GM18499 (cell line): ENCODE data around the gene NT5DC2.
"Not testable (repeated sequence)": the region's sequence is repeated elsewhere in the genome, so short reads cannot be mapped to it uniquely, and the experiment has no call there.

ENCODE experiments used
- ATAC-seq: cut with Tn5 transposase; IDR thresholded peaks from one replicate; pipeline ENCODE4 v1.9.1; 2021; ENCODE audit warnings: moderate number of reproducible peaks; ENCODE audit not compliant: insufficient read depth, unreplicated experiment

NT5DC2 gene

DNA sequence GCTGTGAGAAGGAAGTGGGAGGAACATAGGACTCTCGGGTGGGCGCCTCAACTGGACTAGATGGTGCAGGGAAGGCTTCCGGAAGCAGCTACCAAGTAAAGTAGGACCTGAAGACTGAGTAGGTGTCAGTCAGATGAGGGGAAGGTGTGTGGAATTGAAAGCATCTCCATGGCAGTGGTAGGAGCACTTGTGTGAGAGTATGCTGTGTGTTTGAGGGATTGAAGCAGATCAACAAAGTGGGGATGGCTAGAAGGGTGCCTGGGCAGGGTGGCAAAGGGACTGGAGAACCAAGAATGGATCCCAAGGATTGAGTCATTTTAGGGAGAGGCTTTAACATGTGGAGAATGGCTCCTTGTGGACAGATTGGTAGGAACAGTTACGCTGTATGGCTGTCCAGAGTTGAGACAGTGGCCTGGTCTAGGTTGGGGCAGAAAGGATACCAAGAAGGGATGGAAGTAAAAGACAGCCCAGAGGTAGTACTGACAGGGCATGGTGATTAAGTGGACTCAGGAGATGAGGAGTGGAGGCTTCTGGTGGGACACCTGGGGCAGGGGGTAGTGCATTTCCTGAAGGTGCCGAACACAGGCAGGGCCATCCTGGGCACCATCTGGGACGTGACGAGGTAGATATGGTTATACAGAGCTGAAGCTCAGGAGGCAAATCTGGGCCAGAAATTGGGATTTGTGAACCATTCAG lies 4.2 kb upstream of the NT5DC2 start:
- no peak for ATAC-seq

DNA sequence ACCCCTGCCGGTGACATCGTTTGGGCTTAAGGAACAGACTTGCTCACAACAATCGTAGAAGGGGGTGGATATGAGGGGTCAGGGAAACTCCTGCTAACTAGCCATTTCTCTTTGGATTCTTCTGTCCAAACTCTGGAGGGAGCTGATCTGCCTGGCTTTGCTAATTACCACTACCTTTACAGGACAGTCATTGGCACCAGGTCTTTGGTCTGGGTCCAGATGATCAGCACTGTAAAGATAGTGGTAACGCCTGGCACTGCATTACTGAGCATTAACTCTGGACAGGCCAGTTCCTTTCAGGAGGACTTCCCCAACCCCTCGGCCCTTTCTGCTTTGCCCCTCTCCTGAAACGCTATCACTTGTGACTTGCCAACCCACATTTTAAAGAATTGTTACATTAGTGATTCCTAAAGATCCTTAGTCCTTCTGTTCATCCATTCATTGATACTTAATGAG lies 3.5 kb upstream of the NT5DC2 start:
- ATAC-seq = no peak

DNA sequence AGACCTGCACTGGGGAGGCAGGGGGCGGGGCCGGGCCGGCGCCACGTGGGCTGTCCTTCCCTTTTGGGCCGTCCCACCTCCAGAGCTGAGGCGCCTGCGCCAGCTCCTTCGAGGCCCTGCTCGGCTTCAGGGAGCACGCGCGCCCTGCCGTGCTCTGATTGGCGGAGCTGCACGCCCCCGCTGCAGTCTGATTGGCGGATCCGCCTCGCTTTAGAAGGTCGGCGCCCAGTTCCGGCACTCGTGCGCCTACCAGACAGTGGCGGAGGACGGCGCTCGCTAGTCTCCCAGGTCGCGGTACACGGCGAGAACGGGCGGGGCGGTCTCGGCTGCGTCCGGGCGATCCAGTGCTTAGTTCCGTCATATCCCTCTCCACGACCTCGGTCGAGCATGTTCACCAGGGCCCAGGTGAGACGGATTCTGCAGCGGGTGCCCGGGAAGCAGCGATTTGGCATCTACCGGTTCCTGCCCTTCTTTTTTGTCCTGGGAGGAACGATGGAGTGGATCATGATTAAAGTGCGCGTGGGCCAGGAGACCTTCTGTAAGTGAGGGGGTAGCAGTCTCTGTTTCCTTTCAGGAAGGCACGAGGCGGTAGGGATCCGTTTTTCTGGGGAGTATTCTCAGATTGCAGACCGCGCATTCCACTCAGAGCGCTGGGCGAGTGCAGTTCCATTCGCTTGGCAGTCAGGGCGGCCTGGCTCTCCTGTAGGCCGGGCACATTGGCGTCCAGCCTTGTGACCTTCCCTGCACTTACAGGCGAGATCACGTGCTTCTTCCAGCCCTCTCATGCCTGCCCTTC lies 2.9 kb upstream of the NT5DC2 start, which contains the start of gene UQCC5:
Gene UQCC5 (plus strand): TSS at position 237 of the 796 bp plus-strand sequence. CDS start 151 bp downstream, at position 388.
- ATAC-seq = peak; percentile 84

DNA sequence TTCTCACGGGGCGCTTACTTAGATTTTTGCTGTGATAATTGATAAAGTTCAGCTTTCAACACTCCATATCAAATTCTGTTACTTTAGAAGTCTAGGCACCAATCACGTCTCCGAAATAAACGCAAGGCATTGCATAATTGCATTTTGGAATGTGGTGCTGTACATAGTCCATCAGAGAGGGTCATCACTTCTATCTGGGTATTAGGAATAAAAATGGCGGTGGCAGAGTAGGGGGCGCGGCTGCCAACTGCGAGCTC lies 2.4 kb upstream of the NT5DC2 start:
- no peak for ATAC-seq

DNA sequence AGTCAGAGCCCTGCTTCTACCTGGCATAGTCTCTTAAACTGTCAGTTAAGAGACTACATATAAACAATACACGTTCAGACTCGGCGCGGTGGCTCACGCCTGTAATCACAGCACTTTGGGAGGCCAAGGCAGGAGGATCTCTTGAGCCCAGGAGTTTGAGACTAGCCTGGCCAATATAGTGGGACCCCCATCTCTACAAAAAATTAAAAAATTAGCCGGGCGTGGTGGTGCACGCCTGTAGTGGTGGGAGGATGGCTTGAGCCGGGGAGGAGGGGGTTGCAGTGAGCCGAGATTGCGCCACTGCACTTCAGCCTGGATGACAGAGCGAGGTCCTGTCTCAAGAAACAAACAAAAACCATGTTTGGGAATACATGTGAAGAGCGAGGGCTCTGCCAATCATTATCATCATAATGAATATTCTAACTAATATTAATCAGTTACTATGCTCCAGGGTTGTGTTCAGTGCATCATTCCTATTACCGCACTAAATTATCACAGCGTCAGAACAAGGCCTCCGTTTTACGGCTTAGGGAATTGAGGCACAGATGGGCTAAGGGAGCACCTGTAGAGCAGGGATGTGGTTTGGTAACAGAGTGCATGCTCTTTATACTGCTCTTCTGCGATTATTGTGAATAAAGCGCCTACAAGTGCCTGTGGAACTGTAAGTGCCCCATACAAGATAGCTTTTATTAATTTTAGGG lies 1.9 kb upstream of the NT5DC2 start:
- no peak for ATAC-seq

DNA sequence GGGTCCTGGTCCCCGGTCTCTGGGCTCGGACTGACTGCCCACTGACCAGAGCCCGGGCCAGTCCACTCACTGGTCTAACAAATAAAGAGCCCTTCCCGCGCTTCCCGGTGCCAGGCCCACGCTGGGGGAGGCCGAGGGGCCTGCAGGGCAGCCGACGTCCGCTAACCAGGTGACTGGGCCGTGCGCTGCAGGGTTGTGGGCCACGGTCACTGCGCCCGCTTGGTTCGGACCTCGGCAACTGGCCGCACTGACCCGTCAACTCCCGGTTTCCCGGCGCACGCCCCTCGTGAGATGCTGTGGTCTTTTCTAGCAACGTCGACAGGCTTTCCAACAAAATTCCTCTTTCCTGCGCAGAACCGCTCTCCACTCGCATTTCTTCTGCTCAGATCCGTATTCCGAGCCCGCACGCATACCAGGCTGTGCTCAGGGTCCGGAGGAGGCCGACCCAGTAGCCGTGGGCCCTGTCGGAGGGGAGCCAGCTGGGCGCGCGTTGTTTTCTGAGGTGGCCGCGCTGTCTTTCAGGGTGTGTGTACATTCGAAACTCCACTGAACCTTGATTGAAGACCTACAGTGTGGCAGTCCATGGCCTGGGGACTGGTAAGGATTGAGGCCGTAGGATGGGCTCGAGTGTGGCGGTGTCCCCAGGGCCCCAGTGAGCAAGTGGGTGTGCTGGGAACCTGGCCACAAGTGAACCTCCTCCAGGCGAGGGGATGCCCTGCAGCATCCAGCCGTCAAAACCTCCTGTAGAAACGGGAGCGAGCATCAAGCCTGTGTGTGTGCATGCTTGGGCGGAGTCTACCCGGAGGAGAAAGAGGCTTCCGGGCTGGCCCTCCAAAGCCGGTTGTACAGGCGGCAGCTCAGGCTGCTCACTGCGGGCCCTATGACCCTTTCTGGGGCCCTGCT lies 875 bp upstream of the NT5DC2 start:
- ATAC-seq = no peak

DNA sequence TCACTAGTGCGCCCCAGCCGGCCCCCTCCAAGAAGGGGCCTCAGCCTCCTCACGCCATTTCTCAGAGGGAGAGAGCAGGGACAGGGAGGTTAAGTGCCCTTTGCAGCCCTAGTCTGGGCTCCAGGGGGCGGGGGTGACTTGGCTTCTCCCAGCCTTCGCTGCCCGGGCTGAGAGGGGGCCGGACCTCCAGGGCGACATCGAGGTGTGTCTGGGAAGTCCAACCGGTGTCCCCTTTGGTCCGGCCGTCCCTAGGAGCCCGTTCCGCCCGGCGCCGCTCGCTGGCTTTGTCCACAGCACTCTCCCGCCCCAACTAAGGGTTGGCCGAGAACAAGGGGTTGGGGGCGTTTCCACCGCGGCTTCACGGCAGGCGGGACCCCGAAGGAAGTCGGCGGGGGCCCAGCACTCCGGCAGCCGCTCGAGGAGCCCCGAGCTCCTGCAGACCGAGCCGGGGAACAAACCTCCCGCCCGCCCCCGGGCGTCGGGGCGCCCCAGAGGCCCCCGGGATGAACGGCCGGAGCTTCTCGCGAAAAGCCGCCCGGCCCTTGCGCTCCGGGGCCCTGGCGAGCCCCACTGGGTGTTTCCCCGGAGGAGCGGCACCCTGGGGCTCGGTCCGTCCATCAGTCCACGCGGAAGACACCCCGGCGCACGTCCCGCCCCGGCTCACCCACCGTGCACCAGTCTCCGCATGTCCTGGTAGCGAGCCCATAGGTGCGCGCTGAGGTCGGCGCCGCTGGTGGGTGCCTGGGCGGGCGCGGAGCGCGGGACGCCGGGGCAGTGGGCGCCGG lies 627 bp downstream of the NT5DC2 start:
- no peak for ATAC-seq

DNA sequence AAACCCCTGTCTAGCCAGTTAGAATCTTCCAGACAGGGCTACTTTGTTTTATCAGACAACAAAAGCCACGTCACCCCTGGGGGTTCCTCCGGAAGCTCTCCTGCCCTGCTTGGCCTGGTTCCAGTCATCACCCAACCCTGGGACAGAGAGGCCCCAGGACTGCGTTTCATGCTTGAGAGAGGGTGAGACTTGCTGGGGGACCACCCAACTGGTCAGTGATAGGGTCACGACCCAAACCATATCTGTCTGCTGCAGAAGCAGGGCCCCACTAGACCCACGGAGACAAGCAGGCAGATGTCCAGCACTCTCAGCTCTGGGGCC lies 1.2 kb downstream of the NT5DC2 start:
- no peak for ATAC-seq

DNA sequence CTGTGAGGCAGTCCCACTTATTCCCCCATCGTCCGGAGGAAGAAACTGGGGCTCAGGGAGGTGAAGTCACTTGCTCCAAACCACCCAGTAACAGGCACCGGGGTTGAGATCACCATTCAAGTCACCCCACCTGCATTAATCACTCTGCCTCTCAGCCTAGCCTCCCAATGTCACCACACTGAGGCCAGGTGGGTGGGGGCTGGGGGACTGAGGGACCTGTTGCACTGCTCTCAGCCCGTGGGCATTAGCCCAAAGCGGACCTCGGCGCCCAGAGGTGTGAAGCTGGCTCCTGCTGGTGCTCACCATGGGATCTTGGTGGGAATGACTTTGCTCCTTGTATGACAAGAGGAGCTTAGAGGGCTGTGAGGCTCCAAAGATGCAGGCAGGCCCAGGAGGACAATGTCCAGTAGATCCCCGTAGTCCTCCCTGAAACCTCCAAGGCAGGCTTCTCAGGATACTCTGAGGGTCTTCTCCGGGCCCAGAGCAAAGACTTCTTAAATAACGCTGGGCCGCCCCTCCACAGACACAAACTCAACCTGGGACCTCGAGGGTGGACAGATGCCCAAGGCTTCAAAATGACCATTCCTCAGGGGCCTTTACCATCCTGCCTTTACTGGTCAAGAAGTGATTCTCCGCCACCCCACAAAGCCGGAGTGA lies 1.7 kb downstream of the NT5DC2 start:
- no peak for ATAC-seq

DNA sequence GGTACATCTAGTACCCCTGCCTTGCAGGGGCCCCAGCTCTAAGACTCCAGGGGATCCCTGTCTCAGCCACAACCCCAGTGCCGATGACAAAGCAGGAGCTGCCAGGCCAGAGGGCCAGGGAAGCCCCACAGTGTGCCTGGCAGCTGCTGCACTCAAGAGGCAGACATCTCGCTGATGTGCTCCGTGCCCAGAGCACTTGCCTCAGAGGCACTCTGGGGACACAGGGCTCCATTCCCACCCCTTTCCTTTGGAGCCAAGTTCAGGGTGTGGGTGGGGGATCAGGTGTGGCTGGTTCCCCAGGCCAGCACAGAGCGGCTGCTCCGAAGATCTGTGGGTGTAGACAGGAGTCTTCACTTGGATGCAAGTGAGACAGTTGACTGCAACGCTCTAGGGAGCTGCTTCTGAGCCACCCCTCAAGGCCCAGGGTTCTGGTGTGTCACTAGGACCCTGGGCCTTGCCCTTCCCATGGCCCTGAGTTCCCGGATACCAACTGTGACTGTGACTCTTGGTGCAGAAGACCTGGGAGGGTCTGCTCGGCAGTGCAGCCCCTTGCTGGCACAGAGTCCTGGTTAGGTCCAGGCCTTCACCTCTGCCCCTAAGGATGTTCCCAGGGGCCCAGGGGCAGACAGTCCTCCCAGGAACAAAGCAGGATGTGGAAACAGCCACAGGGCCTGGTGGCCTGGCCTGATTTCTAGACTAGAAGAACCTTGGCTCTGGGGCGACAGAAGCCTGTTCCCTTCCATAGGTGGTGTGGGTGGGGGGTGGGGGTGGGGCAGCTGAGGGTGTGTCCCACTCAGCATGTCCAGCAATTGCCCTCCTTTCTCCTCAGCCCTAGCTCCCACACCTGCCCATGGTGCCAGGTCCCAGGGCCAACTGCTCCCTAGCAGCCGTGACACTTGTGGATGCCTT lies 2.5 kb downstream of the NT5DC2 start:
- no peak for ATAC-seq

DNA sequence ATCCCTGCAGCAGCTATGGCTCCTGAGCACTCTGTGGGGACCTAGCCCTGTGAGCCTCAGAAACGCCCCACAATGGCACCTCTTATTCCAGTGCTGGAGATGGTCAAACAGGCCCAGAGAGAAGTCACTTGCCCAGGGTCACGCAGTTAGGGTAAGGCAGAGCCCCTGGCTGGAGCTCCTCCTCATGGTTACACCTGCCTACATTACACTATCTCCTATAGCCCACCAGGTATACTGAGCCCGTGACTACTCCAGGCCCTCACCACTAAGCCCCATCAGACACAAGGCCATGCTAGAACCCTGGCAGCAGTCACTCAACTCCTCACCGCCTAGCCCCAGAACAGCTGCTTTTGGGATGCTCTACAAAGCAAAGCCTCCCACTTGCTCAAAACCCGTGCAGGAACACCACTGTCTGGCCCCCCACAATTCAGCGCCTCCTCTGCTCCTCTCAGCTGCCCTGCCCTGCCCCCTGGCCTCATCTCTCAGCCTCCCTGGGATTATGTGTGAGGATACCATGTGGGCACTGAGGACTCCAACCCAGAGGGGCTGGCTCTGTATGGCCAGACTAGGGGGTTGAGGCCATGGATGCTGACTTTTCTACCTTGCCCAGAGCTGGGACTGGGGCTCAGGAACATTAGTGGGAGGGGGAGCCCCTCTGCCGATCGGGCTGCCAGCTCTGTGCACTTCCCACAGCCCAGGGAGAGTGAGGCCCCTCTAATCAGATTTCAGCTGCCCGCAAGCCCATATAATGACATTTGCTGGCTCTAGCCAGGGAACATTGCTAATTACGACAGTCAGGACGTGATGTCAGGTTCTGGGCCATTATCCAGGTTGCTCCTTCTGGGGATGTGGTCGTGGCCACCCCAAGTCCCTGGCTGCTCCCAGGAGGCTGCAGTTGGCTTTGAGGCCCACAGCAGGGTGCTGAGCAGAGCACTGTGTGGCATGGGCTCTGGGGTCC lies 4.0 kb downstream of the NT5DC2 start:
- no peak for ATAC-seq

DNA sequence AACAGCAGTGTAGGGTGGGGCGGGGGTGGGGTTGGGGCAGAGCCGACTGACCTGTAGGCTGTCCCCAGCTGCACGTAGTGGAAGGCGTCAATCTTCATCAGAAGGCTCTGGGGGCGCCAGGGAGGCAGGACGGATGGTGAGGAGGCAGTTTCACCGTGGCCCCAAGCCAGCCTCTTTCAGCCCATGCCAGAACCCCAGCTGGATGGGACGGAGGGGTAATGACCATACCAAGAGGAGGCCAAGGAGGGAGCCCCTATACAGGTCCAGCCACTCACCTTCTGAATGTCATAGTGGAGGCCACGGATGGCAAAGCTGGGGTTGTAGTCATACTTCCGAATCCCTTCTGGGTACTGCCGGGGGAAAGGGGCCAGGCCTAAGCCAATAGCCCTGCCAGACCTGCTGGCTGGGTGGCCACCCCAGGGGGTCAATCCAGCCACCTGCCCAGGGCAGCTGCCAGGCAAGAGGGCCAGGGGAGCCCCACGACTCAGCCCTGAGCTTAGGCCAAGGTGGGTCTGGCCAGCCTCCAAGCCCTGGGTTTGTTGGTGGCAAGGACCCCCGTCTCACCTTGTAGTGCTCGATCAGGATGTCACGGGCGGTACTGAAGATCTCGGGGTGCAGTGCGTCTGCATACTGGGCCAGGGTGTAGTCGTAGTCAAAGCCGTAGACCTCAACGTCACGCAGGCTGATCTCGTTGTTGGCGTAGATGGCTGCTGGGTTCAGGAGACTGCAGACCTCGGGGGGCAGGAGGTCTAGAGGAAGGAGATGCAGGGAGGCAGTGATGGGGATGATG lies 4.9 kb downstream of the NT5DC2 start:
- no peak for ATAC-seq

DNA sequence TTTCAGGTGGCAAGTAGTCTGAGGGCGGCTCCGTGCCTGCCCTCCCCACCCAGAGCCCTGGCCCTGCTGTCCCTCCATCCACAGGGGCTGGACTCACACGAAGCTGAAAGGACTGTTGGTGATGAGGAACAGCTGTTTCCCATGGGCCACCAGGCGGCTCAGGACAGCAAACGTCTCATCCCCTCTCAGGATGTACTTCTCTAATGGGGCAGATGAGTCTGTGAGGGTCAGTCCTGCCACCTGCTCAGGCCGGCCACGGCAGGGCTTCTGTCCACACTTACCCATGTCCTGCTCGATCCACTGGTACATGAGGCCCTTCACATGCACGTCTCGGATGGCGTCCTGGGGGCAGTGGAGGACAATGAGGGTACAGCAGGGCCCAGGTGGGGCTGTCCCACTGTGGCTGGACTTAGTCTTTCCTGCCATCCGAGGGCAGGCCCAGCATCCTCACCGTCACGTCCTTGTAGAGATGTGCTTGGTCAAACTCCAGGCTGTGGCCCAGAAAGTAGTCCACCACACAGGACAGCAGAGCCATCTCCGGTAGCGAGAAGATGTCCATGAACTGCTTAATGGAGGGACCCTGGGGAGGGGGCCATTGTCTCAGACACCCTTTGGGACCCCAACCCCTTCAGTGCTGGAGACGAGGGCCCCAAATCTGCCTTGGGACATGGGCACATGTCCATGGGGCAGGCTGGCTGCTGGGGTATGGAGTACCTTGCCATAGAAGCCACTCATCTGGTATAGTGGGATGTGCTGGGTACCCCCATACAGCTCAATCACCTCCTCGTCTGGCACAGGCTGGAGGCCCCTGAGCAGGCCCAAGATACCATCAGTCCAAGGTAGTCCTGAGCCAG lies 5.7 kb downstream of the NT5DC2 start:
- no peak for ATAC-seq

DNA sequence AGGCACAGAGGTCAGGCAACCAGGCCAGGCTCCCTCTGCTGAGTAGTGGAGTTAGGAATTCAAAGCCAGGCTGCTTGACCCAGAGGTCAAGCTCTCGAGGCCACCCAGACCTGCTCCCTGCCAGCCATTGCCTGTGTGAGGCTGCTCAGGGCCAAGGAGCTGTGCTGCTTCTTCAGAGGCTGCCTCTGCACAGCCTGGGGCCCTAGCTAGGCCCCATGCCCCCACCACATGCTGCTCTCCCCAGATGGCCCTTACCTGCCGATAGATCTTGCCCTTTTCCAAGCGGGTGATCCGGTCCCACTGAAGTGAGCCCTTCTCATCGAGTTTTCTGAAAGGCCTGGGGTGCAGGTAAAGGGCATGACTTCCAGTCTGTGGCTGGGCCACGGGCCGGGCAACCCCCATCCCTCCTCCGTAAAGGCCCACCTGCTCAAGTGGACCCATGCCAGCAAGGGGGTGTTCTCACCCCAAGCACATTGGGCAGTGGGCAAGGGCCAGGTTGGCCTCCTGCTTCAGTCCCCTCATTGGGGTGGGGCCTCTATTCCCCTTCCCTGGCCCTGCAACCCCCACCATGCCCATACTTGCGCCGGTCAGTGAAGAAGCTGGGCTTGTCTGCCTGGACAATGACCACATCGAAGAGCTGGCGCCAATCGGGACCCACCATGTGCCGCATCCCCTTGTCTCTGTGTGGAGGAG lies 6.5 kb downstream of the NT5DC2 start:
- ATAC-seq = no peak

DNA sequence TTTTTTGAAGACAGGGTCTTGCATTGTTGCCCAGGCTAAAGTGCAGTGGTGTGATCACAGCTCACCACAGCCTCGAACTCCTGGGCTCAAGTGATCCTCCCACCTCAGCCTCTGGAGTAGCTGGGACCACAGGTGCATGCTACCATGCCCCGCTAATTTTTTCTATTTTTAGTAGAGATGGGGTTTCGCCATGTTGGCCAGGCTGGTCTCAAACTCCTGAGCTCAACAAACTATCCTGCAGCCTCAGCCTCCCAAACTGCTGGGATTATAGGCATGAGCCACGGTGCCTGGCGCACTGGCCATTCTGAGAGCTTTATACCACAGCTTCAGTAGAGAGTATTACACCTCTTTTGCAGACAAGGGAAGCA lies 7.0 kb downstream of the NT5DC2 start:
- ATAC-seq = not testable (repeated sequence)
